Heart right ventricle (tissue), 16 donors: ENCODE results near the gene CCDC9. TPM values are rescaled to one million over a fixed set of nuclear protein-coding genes. Genes with fewer than 3 reads are reported as not detected.

ENCODE experiments used
- ATAC-seq, 8 donors: fragments of 200-7000 bp; cut with Tn5 transposase; one replicate each; pipeline ENCODE4 v1.9.1; 2020; ENCODE audit warnings: mild to moderate bottlenecking in 8 of 8, moderate library complexity in 8 of 8, moderate number of reproducible peaks in 1 of 8
- DNase-seq, 2 donors: peaks; one replicate each; pipeline ENCODE4 v3.0.0-alpha.2; 2020
- H3K27ac ChIP-seq, 10 donors: fragments of 200-600 bp; sonication (generic) in 2 of 10; one replicate each; pipeline versions ENCODE4 v1.5.0 to v1.8.0; 2020 to 2022; ENCODE audit warnings: mild to moderate bottlenecking in 3 of 10
- H3K27me3 ChIP-seq, 7 donors: fragments of 200-600 bp; one replicate each; pipeline ENCODE4 v1.8.0; 2021 to 2022; ENCODE audit warnings: mild to moderate bottlenecking in 2 of 7
- H3K36me3 ChIP-seq, 9 donors: fragments of 200-600 bp; sonication (generic) in 1 of 9; one replicate each; pipeline versions ENCODE4 v1.5.0 to v1.8.0; 2020 to 2022; ENCODE audit warnings: mild to moderate bottlenecking in 2 of 9
- H3K4me1 ChIP-seq, 9 donors: fragments of 200-600 bp; sonication (generic) in 1 of 9; one replicate each; pipeline versions ENCODE4 v1.5.0 to v1.8.0; 2020 to 2022; ENCODE audit warnings: mild to moderate bottlenecking in 4 of 9
- H3K4me3 ChIP-seq, 10 donors: fragments of 200-600 bp; sonication (generic) in 2 of 10; one replicate each; pipeline versions ENCODE4 v1.5.0 to v1.8.0; 2020 to 2022; ENCODE audit warnings: mild to moderate bottlenecking in 7 of 10, moderate library complexity in 2 of 10
- H3K9me3 ChIP-seq, 11 donors: fragments of 200-600 bp in 10 of 11; sonication (generic) in 2 of 11; one replicate each; pipeline versions ENCODE4 v1.5.0 to v1.8.0; 2013 to 2022; ENCODE audit warnings: mild to moderate bottlenecking in 2 of 11, control low read depth in 1 of 11, moderate library complexity in 1 of 11
- CTCF ChIP-seq, 9 donors: fragments of 200-600 bp; sonication (generic) in 2 of 9; IDR thresholded peaks; one replicate each; pipeline versions ENCODE4 v1.5.0 to v1.8.0; 2021 to 2022; ENCODE audit warnings: antibody characterized with exemption in 9 of 9, mild to moderate bottlenecking in 5 of 9, moderate library complexity in 1 of 9
- WGBS, 2 donors: extraction: QIAGEN DNeasy Blood & Tissue Kit; methylation state at CpG; one replicate each; pipeline ENCODE4 v1.1.7; 2013; ENCODE audit warnings: inconsistent platforms in 1 of 2; 5-methylcytosine and 5-hydroxymethylcytosine counted together
- intact Hi-C, 10 donors: fragments of 100-400 bp; cut with DNase I; formaldehyde crosslinking; loops; one replicate each; pipeline versions ENCODE4 v1.11.1 to v1.14.2; 2022
- polyA plus RNA-seq, 2 donors: library from polyadenylated mRNA; stranded (reverse); fragments of 200-250 nt; gene quantifications; one replicate each; pipeline ENCODE4 v1.2.3, GENCODE V29; 2013
- total RNA-seq, 10 donors: library from RNA; stranded (reverse); fragmentation: NEBNext Ultra II Directional in 3 of 10; extraction: Animal tissue kit (Norgen Biotek cat#: 25700) in 3 of 10; gene quantifications; one replicate each; pipeline versions ENCODE4 v1.2.1 to v1.2.4, GENCODE V29; 2021 to 2023
- donor health status: Arrhythmogenic right ventricular cardiomyopathy.
- donor health status: ischemic (EF 13 %, LVEDD 7.1; RV severe dilation, severe dysfunction).
- donor health status: healthy with polysubstance abuse.
- donor health status: DM: no; HTN: yes; CAD: no.
- donor health status: DM: no; HTN: no; CAD: no.
- donor health status: ischemic (EF 25% LVEDD 6.9; RV normal size, moderate dysfunction).
- donor health status: ischemic (EF 25% LVEDD 5.7; RV mildly dilated, moderate dysfunction).
- donor health status: healthy.
- donor health status: DM: yes; HTN: yes; CAD: no.
- donor health status: Ischemic cardiomyopathy.
- donor health status: ischemic (EF 35%, LVEDD 5.7; RV mildly dilated, moderate dysfunction).
- donor health status: nonischemic (EF 11% LVEDD 7.7; RV severe dilation, severe dysfunction).
- donor health status: DM: yes; HTN: yes; CAD: no.
- donor health status: PGD.
- donor health status: ischemic (EF 29% LVEDD 5.4; RV normal size, mild dysfunction).
- donor health status: nonischemic (EF 23%, LVEDD 6.1; RV moderate dilation, normal function).

Gene CCDC9
- total and polyA plus RNA-seq, 12 donors: 14.2 to 31.1 (median 17.4) TPM

- no peaks in the 10 kb centered on the region for H3K27me3 ChIP-seq
- DNase-seq: no peak
- H3K4me3 ChIP-seq: no peak overlapping the region
- no peak overlapping the region for H3K27ac ChIP-seq
- WGBS, 2 donors: 95 to 96% methylated on average over 10 of the region's 10 CpGs
- peaks cover 0 to 11% (median 0%) of the 10 kb centered on the region in 9 donors for H3K4me1 ChIP-seq
- ATAC-seq: no peak
- intact Hi-C loops: loop anchor here in 3 of 10 donors (5.0 kb wide), 2 partner anchors 85 to 90 kb away; no protein-coding TSS in a partner anchor
- no peaks in the 10 kb centered on the region for H3K9me3 ChIP-seq
- no peak for TF ChIP-seq CTCF (IDR thresholded peaks at IDR 0.05)
- H3K36me3 ChIP-seq: no peaks in the 10 kb centered on the region
Observed at GRCh38 chr19:47302249-47302648, 45.9 kb downstream of the CCDC9 start.

GRCh38 chr19:47303966-47304365 is 47.6 kb downstream of the CCDC9 start:
- Histone ChIP-seq H3K4me3 (no peak overlapping the region), H3K27me3 (peaks cover 0 to 6% (median 0%) of the 10 kb centered on the region in 7 donors), H3K27ac (no peak overlapping the region), H3K4me1 (peaks cover 0 to 19% (median 0%) of the 10 kb centered on the region in 9 donors), H3K36me3 (no peaks in the 10 kb centered on the region), H3K9me3 (no peaks in the 10 kb centered on the region)
- DNase-seq (no peak), ATAC-seq (no peak)
- intact Hi-C loops: loop anchor here in 3 of 10 donors (5.0 kb wide), 2 partner anchors 83 to 88 kb away; no protein-coding TSS in a partner anchor
- WGBS, 2 donors: 77 to 80% methylated on average over 6 of the region's 6 CpGs
- TF ChIP-seq CTCF (IDR thresholded peaks at IDR 0.05): no peak

GRCh38 chr19:47305309-47305751 is 49.0 kb downstream of the CCDC9 start:
- peak; percentile 81 to 94 (median 90) for TF ChIP-seq CTCF (IDR thresholded peaks at IDR 0.05)
- Histone ChIP-seq H3K27me3 (peaks cover 0 to 9% (median 0%) of the 10 kb centered on the region in 7 donors), H3K4me3 (no peak overlapping the region), H3K36me3 (no peaks in the 10 kb centered on the region), H3K4me1 (peaks cover 0 to 16% (median 0%) of the 10 kb centered on the region in 9 donors), H3K27ac (no peak overlapping the region), H3K9me3 (no peaks in the 10 kb centered on the region)
- DNase-seq (peak; percentile 54 to 69), ATAC-seq (peak in 5 of 8 donors; percentile 29 to 54 (median 46))
- 7 to 9% methylated on average over 14 of the region's 14 CpGs for WGBS, 2 donors
- intact Hi-C loops: no loop called here

GRCh38 chr19:47306303-47306702 is 50.0 kb downstream of the CCDC9 start:
- Histone ChIP-seq H3K36me3 (no peaks in the 10 kb centered on the region), H3K27ac (no peak overlapping the region), H3K9me3 (no peaks in the 10 kb centered on the region), H3K27me3 (peaks cover 0 to 9% (median 0%) of the 10 kb centered on the region in 7 donors), H3K4me1 (peaks cover 0 to 16% (median 0%) of the 10 kb centered on the region in 9 donors), H3K4me3 (no peak overlapping the region)
- TF ChIP-seq CTCF (IDR thresholded peaks at IDR 0.05): no peak
- intact Hi-C loops: no loop called here
- DNase-seq (no peak), ATAC-seq (no peak)
- WGBS, 2 donors: 93 to 95% methylated on average over 3 of the region's 3 CpGs
